HG03432 (cell line): ENCODE results near the gene KHNYN.

Experiments used
- ATAC-seq: cut with Tn5 transposase; IDR thresholded peaks from one replicate; pipeline ENCODE4 v1.9.1; 2021; ENCODE audit warnings: mild to moderate bottlenecking, moderate library complexity; ENCODE audit not compliant: unreplicated experiment

KHNYN gene

GRCh38 chr14:24422261-24422660, 7.5 kb upstream of the KHNYN start:
- ATAC-seq: peak; percentile 58

GRCh38 chr14:24422694-24423601, 6.8 kb upstream of the KHNYN start:
- peak; percentile 29 for ATAC-seq

DNA sequence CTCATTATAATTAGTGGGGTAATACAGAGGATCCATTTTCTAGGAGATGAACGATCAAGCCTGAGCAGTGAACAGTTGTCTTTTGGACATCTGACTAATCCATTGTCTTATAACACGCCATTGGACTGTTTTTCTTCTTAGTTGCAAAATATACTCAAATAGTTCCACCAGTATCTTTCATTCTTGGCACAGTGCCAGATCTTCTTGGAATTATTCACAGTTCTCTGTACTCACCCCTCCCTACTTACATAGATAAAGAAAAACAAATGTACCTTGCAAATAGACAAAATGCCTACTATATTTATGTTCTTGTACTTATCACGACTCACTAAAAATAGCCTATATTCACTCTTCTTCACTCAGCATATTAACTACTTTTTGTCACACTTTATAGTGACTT, 4.0 kb upstream of the KHNYN start:
- ATAC-seq: no peak

DNA sequence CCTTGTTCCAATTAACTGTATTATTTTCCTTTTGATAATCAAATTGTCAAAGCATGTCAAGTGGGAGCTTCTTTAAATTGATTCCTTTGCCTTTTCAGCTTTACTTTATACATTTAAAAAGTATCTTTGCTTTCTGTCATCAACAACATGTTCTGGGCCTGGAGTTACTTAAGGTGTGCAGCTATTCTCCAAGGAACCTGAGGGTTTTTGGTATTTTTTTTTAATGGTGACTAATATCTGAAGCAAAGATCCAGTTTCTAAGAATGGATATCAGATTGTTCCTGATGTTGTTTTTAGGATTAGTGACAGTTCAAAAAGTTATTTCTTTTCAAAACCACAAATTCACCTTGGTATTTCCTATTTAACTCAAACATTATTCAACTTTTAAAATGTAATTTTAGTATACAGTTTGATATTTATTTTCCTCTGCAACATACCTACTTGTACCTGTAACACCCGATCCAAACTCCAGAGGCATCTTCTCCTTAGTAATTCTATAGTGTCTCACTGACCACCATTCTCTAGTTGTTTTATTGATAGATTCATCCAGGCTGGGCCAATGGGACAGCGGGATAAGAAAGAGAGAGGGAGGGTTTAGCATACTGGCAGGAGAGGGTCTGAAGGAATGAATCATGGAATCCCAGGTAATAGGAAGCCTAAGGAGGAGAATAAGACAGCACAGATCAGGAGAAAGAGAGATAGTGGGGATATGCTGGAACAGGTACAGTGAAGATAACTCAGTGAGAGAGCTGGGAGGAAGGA, 3.4 kb upstream of the KHNYN start:
- no peak for ATAC-seq

DNA sequence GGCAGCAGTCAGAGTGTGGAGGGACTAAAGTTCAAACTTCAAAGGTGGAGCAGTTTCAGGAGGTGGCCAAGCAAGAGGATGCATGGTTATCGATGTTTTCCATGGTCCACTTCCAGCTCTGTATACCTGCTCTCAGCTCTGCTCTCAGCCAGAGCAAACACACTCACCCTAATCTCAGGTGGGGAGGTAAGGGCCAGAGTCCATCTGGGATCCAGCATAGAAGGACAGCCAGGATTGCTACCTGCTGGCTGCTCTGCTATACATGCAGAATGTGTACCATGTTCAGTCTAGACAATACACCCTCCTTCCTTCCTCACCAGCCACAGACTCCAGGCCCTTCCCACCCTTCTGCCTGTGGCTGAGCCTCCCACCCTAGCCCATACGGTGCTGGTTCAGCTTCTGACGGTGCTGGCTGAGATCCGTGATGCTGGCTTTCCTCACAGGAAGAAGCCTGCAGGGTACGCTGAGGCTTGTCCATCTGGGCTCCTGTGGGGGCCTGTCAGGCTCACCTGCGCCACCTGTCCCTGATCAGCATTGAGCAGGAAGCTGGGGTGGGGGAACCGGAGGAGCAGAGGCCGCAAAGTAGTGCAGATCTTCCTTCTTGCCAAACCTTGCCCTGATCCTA, 2.7 kb upstream of the KHNYN start:
- no peak for ATAC-seq

DNA sequence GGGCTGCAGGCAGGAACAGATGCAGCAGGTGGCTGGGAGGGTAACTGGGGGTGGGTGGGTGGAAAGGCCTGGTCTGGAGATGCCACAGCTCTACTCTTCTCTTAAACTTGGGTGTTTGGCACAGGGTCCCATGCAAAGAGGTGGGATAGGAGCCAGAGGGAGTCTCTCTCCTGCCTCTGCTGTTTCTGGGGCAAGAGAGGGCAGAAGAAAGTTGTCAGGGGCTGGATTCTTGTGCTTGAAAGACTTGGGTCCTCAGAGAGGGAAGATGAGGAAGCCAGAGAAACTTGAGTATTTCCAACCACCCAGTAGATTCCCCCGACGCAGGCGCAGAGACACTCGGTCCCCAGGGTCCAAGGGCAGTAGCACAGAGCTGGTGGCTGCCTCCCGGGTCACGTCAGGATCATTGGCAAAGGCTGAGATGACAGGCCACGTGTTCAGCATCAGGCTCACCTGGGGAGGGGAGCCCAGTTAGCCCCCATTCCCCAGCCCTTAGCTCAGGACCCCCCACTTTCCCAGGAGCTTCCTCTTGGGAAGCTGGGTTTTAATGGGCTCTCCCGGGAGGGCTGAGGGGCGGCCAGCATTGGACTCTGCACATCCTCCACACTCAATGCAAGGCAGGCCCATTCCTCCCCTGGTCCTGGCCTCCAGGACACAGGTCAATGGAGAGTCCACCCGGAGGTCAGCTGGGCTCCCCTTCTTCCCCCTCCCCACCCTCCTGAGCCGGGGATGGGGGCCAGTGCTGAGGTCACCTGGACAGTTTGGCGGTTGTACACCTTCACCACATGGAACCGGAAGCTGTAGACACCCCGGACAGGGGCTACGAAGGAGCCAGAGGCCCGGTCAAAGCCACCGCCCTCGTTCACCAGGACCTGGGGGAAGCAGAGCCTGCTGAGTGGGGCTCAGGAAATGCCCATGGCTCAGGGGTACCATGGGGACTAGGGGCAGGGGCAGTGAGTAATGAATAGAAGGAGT, 1.9 kb upstream of the KHNYN start:
- ATAC-seq: no peak

- ATAC-seq: no peak
These were observed 943 bp upstream of the KHNYN start for GRCh38 chr14:24428628-24429394.

GRCh38 chr14:24430143-24430681, 458 bp downstream of the KHNYN start:
- ATAC-seq: peak; percentile 66

DNA sequence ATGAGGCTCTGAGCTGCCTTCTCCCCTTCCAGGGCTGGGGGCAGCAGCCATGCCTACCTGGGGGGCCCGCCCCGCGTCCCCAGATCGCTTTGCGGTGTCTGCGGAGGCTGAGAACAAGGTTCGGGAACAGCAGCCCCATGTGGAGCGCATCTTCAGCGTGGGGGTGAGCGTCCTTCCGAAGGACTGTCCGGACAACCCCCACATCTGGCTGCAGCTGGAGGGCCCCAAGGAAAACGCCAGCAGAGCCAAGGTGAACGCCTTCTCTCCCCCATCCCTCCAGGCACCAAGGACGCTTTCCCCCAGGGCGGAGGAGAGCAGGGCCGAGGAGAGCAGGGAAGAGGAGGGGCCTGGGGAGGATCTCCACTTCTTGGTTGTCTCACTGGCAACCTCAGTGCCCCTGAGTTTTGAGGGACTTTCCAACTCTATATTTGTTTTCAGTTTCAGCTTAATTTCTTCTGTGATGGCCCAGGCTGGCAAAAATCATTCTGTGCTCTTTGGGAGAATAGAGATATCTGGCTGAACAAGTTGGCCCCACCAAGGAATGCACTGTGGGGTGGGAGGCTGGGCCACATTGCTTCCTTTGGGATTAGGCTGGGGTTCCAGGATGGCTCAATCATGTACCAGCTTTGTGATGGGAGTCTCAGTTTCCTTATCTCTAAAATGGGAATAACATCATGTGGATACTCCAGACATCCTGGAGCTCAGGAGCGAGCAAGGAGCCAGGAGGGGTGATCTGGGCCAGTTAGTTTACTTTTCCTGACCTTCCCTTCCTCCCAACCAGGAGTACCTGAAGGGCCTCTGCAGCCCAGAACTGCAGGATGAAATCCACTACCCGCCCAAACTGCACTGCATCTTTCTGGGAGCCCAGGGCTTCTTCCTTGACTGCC, 1.2 kb downstream of the KHNYN start:
- ATAC-seq: peak; percentile 45

DNA sequence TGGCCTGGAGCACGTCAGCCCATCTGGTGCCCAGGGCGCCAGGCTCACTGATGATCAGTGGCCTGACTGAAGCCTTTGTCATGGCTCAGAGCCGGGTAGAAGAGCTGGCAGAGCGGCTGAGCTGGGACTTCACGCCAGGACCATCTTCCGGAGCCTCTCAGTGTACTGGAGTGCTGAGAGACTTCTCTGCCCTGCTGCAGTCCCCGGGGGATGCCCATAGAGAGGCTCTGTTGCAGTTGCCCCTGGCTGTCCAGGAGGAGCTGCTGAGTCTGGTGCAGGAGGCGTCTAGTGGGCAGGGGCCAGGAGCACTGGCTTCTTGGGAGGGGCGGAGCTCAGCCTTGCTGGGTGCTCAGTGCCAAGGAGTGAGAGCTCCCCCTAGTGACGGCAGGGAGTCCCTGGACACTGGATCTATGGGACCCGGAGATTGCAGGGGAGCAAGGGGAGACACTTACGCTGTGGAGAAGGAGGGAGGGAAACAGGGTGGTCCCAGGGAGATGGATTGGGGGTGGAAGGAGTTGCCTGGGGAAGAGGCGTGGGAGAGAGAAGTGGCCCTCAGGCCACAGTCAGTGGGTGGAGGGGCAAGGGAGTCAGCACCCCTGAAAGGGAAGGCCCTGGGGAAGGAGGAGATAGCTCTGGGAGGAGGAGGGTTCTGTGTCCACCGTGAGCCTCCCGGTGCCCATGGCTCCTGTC, 2.0 kb downstream of the KHNYN start:
- ATAC-seq: peak; percentile 59

GRCh38 chr14:24432259-24433131, 2.7 kb downstream of the KHNYN start:
- ATAC-seq: no peak

DNA sequence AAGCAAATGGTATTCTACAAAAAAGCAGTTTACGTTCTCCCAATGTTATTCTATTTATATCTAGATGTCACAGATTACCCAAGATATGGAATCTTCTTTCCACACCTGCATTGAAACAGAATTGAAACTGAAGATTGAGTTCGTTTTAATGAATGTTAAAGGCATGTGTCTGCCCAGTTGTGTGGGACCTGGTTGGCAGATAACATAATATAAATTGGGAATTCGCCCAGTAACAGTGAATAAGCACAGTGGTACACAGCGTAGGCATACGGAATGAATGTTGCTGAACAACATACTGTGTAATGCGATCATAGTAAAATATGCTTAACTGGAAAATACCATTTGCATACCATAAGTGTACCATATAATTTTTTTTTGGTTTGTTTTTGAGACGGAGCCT, 4.3 kb downstream of the KHNYN start:
- no peak for ATAC-seq

DNA sequence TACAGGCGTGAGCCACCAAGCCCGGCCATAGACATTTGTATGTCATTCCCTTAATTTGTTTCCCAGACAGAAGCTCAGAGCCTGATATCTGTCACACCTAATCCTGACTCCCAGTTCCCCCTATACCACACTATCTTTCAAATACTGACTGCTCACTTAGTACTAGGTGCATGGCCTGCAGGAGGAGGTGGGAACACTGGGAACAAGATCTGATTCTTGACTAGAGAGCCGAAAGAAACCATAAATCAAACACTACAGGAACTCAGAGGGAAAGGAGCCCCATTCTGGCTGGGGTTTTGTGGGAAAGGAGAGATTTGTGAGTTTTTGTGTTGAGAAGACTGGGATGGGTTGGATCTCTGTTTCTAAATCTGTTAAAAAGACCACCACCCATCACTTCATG, 4.9 kb downstream of the KHNYN start:
- no peak for ATAC-seq

DNA sequence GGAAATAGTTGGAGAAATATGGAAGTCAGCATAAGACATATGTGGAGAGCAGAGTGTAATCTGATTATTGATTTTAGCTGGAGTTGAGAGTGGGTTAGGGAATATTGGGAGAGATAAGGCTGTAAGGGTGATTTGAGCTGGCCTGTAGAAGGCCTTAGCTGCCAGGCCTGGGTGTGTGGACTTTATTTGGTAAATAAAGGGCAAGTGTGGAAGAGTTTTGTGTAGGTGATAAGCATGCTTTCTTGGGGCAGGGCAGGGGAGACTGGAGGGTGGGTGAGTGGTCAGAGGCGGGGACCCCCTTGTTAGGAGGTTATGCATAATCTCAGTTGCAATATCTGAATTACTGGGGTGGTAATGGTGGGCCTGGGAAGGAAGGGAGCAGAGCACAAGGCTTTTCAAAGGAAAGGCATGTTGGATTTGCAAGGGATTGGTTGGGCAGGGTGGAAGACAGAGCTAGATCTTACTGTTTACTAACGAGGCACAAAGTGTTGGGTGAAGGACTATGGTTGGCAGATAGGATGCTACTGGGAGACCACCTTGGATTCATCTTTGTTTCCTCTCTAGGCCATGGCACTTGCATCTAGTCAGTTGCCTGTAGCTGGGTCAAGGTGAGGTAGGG, 5.5 kb downstream of the KHNYN start:
- no peak for ATAC-seq

DNA sequence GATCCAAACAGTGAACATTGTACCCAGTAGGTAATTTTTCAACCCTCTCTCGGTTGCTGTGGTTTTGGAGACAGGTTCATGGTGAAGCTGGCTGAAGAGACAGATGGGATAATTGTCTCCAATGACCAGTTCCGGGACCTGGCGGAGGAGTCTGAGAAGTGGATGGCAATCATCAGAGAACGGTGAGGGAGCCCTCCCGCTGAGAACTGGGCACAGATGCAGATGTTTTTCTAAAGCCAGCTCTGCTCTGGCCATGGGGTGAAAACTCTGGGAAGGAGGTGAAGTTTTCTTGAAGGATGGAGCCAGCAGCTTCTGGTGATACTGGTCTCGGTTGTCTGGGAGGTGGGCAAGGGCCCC, 6.2 kb downstream of the KHNYN start:
- ATAC-seq: no peak

DNA sequence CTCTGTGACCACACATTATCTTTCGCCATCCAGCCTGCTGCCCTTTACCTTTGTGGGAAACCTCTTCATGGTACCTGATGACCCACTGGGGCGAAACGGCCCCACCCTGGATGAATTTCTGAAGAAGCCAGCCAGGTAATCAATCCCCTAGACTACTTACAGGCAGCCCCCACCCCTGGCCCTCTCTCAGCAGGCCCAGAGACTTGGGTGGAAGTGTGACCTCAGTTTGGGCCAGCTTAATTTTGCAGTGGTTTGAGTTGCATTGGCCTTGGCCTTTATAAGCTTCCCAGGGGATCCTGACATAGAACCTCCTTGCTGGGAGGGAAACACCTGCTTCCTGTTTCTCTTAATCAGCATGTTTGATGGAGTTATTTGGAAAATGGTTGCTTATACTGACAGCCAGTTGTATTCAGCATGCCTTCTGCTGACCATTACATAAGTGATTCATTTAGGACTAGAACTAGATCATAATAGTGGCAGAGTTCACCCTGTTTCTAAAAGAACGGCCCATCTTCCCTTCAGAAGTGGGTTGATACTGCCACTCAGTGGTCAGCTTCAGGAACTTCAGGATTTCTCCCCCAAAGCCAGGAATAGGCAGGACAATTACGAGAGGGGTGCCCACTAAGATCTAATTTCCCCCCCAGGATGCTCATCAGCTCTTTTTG, 6.7 kb downstream of the KHNYN start:
- peak; percentile 44 for ATAC-seq
